ENCODE data around the gene GPANK1.

GPANK1 gene

DNA sequence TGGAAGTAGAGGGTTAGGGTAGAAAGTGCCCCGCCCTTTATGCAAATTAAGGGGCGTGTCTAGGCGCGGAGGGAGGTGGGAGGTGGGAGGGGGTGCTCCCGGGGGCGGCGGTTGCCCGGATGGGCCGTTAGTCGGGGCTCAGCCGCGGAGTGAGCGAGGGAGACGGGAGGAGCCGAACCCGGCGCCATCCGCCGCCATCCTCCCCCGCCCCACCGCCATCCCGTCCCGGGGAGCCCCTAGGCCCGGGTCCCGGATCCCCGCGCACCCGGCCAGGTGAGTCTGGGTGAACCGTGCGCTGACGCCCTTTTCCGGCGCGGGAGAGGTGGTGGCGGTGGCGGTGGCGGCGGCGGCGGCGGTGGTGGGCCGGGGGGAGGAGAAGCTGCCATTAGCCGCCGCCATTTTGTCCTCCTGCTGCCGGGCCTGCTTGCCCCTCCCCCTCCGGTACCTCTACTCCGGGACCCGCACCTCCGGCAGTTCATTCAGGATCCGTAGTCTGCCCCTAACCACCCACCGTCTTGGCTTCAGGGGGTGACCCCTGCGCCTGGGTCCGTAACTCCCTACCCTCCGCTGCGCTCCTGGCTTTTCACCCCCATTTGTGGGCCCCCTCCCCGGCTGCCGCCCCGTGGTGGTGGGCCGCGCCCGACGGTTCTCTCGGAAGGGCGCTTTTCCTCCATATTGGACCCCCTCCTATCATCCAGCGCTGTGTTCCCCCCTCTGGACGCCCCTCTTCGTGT lies 44.0 kb downstream of the GPANK1 start, which contains the start of gene PRRC2A:
PRRC2A (plus strand) TSS at position 130 of the 734 bp plus-strand sequence. CDS start 2,075 bp downstream, outside the sequence.
- TF ChIP-seq, protein P1, sequence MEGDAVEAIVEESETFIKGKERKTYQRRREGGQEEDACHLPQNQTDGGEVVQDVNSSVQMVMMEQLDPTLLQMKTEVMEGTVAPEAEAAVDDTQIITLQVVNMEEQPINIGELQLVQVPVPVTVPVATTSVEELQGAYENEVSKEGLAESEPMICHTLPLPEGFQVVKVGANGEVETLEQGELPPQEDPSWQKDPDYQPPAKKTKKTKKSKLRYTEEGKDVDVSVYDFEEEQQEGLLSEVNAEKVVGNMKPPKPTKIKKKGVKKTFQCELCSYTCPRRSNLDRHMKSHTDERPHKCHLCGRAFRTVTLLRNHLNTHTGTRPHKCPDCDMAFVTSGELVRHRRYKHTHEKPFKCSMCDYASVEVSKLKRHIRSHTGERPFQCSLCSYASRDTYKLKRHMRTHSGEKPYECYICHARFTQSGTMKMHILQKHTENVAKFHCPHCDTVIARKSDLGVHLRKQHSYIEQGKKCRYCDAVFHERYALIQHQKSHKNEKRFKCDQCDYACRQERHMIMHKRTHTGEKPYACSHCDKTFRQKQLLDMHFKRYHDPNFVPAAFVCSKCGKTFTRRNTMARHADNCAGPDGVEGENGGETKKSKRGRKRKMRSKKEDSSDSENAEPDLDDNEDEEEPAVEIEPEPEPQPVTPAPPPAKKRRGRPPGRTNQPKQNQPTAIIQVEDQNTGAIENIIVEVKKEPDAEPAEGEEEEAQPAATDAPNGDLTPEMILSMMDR (conservative IDR thresholded peaks at IDR 0.05; ENCODE audit: low read length), result no peak
- TF ChIP-seq EZH2phosphoT487 (IDR thresholded peaks at IDR 0.05; ENCODE audit: borderline replicate concordance), result no peak

DNA sequence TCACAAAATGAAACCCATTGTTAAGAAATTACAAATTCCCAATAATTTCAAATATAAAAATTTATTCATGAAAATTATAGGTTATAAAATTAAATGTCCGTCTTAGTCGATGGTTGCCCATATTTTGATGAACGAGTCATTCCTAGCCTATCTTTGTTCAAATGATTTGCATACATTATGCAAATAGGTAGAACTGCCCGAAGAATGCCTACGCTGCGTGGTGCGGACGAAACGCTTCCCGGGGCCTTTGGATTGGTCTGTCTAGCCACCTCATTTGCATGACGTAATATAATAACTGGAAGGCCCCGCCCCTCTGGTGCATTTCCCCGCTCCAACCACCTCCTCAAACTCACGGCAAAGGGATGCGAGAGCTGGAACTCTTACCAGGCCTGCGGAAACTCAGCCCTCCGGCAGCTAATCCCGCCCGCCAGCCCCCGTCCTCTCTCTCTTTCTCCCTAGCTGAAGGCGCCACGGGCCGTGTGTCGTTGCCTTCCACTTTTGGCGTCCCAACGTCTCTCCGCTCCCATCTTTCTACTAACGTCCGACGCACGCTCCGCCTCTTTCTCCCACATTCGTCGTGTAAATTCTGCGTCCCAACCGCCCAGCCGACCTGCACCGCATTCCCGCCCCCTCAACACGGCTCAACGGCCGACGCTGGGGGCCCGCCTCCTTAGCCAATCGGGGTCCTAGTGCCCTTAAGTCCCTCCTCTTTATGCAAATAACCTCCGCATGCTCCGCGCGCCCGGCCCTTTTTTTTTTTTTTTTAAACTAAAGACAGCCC lies 44.8 kb downstream of the GPANK1 start:
- Histone ChIP-seq H3K4me3 (ENCODE audit: low read length, poor library complexity, severe bottlenecking) (peak overlapping the region; percentile 94), H3K9ac (ENCODE audit: low read depth, low read length, poor library complexity, severe bottlenecking) (peak overlapping the region; percentile 77), H3K4me2 (ENCODE audit: low read depth, low read length, poor library complexity, severe bottlenecking) (peak overlapping the region; percentile 97), H3K9me2 (replicated peaks; ENCODE audit: low read depth, low read length) (no peaks in the 10 kb centered on the region), H3K9me3 (ENCODE audit: insufficient read depth, low read depth, low read length) (no peaks in the 10 kb centered on the region), H3K79me2 (ENCODE audit: insufficient read depth, low read length) (peaks cover 85% of the 10 kb centered on the region), H3K4me1 (ENCODE audit: insufficient read depth, low read length, poor library complexity, severe bottlenecking) (peaks cover 56% of the 10 kb centered on the region), H4K20me1 (ENCODE audit: insufficient read depth, low read length, poor library complexity, severe bottlenecking) (peaks cover 42% of the 10 kb centered on the region), H3F3A (ENCODE audit: low read depth) (peaks cover 12% of the 10 kb centered on the region; the same call in 1 of the 2 replicates), H3K36me3 (ENCODE audit: insufficient read depth, low read length) (peaks cover 23% of the 10 kb centered on the region; the same call in 1 of the 2 replicates), H2AFZ (ENCODE audit: low read length) (peak overlapping the region; percentile 68; the same call in 1 of the 2 replicates), H3K27me3 (ENCODE audit: insufficient read depth, low read length, poor library complexity, severe bottlenecking) (peaks cover 10% of the 10 kb centered on the region)
- TF ChIP-seq EZH2phosphoT487 (IDR thresholded peaks at IDR 0.05; ENCODE audit: borderline replicate concordance), result no peak

More for the DNA sequence above, 44.0 kb downstream of the GPANK1 start, which contains the start of gene PRRC2A:
- H3K27me3 ChIP-seq (ENCODE audit: insufficient read depth, low read length, poor library complexity, severe bottlenecking), result peaks cover 10% of the 10 kb centered on the region
- no peaks in the 10 kb centered on the region for H3K9me2 ChIP-seq (replicated peaks; ENCODE audit: low read depth, low read length)
- peak within 1 kb of the TSS; percentile 99 for H3K9ac ChIP-seq (ENCODE audit: low read depth, low read length, poor library complexity, severe bottlenecking)
- H3K4me1 ChIP-seq (ENCODE audit: insufficient read depth, low read length, poor library complexity, severe bottlenecking), result peaks cover 51% of the 10 kb centered on the region
- H4K20me1 ChIP-seq (ENCODE audit: insufficient read depth, low read length, poor library complexity, severe bottlenecking), result peaks cover 49% of the 10 kb centered on the region
- peak within 1 kb of the TSS; percentile 99 for H3K4me2 ChIP-seq (ENCODE audit: low read depth, low read length, poor library complexity, severe bottlenecking)
- peak within 1 kb of the TSS; percentile 94 for H3K4me3 ChIP-seq (ENCODE audit: low read length, poor library complexity, severe bottlenecking)
- H3K36me3 ChIP-seq (ENCODE audit: insufficient read depth, low read length), result peaks cover 30% of the 10 kb centered on the region
- H3F3A ChIP-seq (ENCODE audit: low read depth), result peaks cover 8% of the 10 kb centered on the region; the same call in 1 of the 2 replicates
- peaks cover 87% of the 10 kb centered on the region for H3K79me2 ChIP-seq (ENCODE audit: insufficient read depth, low read length)
- peak within 1 kb of the TSS; percentile 68; the same call in 1 of the 2 replicates for H2AFZ ChIP-seq (ENCODE audit: low read length)
- H3K9me3 ChIP-seq (ENCODE audit: insufficient read depth, low read depth, low read length), result no peaks in the 10 kb centered on the region

DNA sequence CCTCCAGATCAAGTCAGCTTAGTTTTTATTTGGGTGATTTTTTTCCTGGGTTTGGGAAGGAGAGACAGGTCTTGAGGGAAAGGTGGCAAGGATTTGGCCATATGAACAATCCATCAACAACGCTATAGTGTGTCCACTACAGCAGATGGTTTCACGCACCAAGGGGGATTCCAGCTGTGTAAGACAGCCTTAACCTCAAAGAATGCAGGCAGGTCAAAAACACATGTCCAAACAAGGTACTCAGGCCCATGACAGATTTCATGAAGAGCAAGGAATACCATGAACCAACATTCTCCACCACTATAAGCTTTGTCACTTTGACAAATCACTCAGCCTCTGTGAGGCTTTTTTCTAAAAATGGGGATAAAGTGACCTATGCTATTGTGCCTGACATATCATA lies 47.8 kb downstream of the GPANK1 start:
- peaks cover 44% of the 10 kb centered on the region for H3K4me1 ChIP-seq (ENCODE audit: insufficient read depth, low read length, poor library complexity, severe bottlenecking)
- H3K9ac ChIP-seq (ENCODE audit: low read depth, low read length, poor library complexity, severe bottlenecking), result peak overlapping the region; percentile 98
- no peak for TF ChIP-seq EZH2phosphoT487 (IDR thresholded peaks at IDR 0.05; ENCODE audit: borderline replicate concordance)
- TF ChIP-seq, protein P1 (conservative IDR thresholded peaks at IDR 0.05; ENCODE audit: low read length), result no peak
- no peak overlapping the region for H2AFZ ChIP-seq (ENCODE audit: low read length)
- H3K9me3 ChIP-seq (ENCODE audit: insufficient read depth, low read depth, low read length), result no peaks in the 10 kb centered on the region
- H3F3A ChIP-seq (ENCODE audit: low read depth), result peaks cover 12% of the 10 kb centered on the region; the same call in 1 of the 2 replicates
- H3K9me2 ChIP-seq (replicated peaks; ENCODE audit: low read depth, low read length), result no peaks in the 10 kb centered on the region
- H3K79me2 ChIP-seq (ENCODE audit: insufficient read depth, low read length), result peaks cover 61% of the 10 kb centered on the region
- no peaks in the 10 kb centered on the region for H3K36me3 ChIP-seq (ENCODE audit: insufficient read depth, low read length)
- peaks cover 12% of the 10 kb centered on the region for H4K20me1 ChIP-seq (ENCODE audit: insufficient read depth, low read length, poor library complexity, severe bottlenecking)
- H3K4me2 ChIP-seq (ENCODE audit: low read depth, low read length, poor library complexity, severe bottlenecking), result peak overlapping the region; percentile 97
- H3K4me3 ChIP-seq (ENCODE audit: low read length, poor library complexity, severe bottlenecking), result peak overlapping the region; percentile 81
- H3K27me3 ChIP-seq (ENCODE audit: insufficient read depth, low read length, poor library complexity, severe bottlenecking), result peaks cover 10% of the 10 kb centered on the region

Data from Loucy (cell line).